CD4-positive, alpha-beta T cell treated with Interleukin-15 for 1 hour (primary cell): Measurements from ENCODE around the gene MAOA.
"Not testable (repeated sequence)": the region's sequence is repeated elsewhere in the genome, so short reads cannot be mapped to it uniquely, and the experiment has no call there.

Source experiments
- DNase-seq: peaks from one replicate; pipeline ENCODE4 v3.0.0-alpha.2; 2020

The MAOA gene

GRCh38 chrX:43664258-43664657, 8.2 kb downstream of the MAOA start:
- DNase-seq = no peak

GRCh38 chrX:43664708-43665107, 8.6 kb downstream of the MAOA start:
- no peak for DNase-seq

GRCh38 chrX:43666311-43666912, 10.3 kb downstream of the MAOA start:
- DNase-seq = no peak

GRCh38 chrX:43675965-43676628, 20.0 kb downstream of the MAOA start:
- DNase-seq = not testable (repeated sequence)

- peak; percentile 19 for DNase-seq
These were observed 21.0 kb downstream of the MAOA start for GRCh38 chrX:43676971-43677572.

- no peak for DNase-seq
These were observed 21.9 kb downstream of the MAOA start for GRCh38 chrX:43677993-43678392.

- no peak for DNase-seq
These were observed 23.0 kb downstream of the MAOA start for GRCh38 chrX:43679058-43679457.

- DNase-seq = no peak
These were observed 23.7 kb downstream of the MAOA start for GRCh38 chrX:43679778-43680177.

GRCh38 chrX:43682726-43683125, 26.6 kb downstream of the MAOA start:
- no peak for DNase-seq

- DNase-seq = no peak
These were observed 29.1 kb downstream of the MAOA start for GRCh38 chrX:43685221-43685620.

- no peak for DNase-seq
These were observed 32.5 kb downstream of the MAOA start for GRCh38 chrX:43688586-43688985.

GRCh38 chrX:43693602-43694406, 37.7 kb downstream of the MAOA start:
- DNase-seq = no peak

GRCh38 chrX:43699475-43699874, 43.4 kb downstream of the MAOA start:
- DNase-seq = no peak

- no peak for DNase-seq
These were observed 46.0 kb downstream of the MAOA start for GRCh38 chrX:43702079-43702524.

GRCh38 chrX:43702660-43703059, 46.6 kb downstream of the MAOA start:
- no peak for DNase-seq

- no peak for DNase-seq
These were observed 47.2 kb downstream of the MAOA start for GRCh38 chrX:43703211-43703791.

GRCh38 chrX:43706786-43707370, 50.8 kb downstream of the MAOA start:
- DNase-seq = no peak

- no peak for DNase-seq
These were observed 51.9 kb downstream of the MAOA start for GRCh38 chrX:43707812-43708548.

GRCh38 chrX:43716144-43716543, 60.0 kb downstream of the MAOA start:
- DNase-seq = no peak

- no peak for DNase-seq
These were observed 60.6 kb downstream of the MAOA start for GRCh38 chrX:43716696-43717095.

- no peak for DNase-seq
These were observed 61.1 kb downstream of the MAOA start for GRCh38 chrX:43717161-43717560.

- DNase-seq = no peak
These were observed 62.0 kb downstream of the MAOA start for GRCh38 chrX:43718081-43718480.
